PC-3 (cell line): ENCODE results near the gene TMEM117. TPM values are rescaled to one million over a fixed set of nuclear protein-coding genes. Genes with fewer than 3 reads are reported as not detected.

ENCODE experiments used
- ATAC-seq: fragments of 200-7000 bp; cut with Tn5 transposase; 2 replicates; pipeline ENCODE4 v1.9.1; 2020; ENCODE audit warnings: mild to moderate bottlenecking, moderate library complexity
- BruUV-seq: library from RNA; stranded (reverse); fragments of 400-500 nt; replicated peaks from 2 replicates; lab custom pipeline; 2021; lab: Mats Ljungman, UMichigan
- CTCF ChIA-PET: fragments of 300-600 bp; sonication (Branson Sonifier 250); formaldehyde crosslinking; loops from one replicate; lab custom pipeline; 2022; ENCODE audit warnings: antibody characterized with exemption; lab: Charles Lee
- POLR2A ChIA-PET: fragments of 300-600 bp; sonication (Branson Sonifier 250); formaldehyde crosslinking; loops from one replicate; lab custom pipeline; 2022; ENCODE audit warnings: antibody characterized with exemption; ENCODE audit not compliant: unreplicated experiment; lab: Charles Lee
- DNase-seq: peaks from one replicate; pipeline ENCODE4 v3.0.0-alpha.2; 2015
- H2AFZ ChIP-seq: fragments of 300-600 bp; sonication (generic); 2 replicates; pipeline ENCODE4 v1.6.0; 2016; ENCODE audit warnings: antibody characterized with exemption, low read length
- H3F3A ChIP-seq: fragments of 300-600 bp; sonication (generic); one replicate; pipeline ENCODE4 v1.6.0; 2017; ENCODE audit warnings: antibody characterized with exemption, low read length, control low read depth, mild to moderate bottlenecking; ENCODE audit not compliant: unreplicated experiment
- H3K27ac ChIP-seq: fragments of 300-600 bp; sonication (generic); 2 replicates; pipeline ENCODE4 v1.5.1; 2016; ENCODE audit warnings: mild to moderate bottlenecking, low read length
- H3K27me3 ChIP-seq: fragments of 300-600 bp; sonication (generic); 2 replicates; pipeline ENCODE4 v1.6.1; 2016; ENCODE audit warnings: low read length, mixed read lengths
- H3K36me3 ChIP-seq: fragments of 300-600 bp; sonication (generic); 2 replicates; pipeline ENCODE4 v1.6.1; 2016; ENCODE audit warnings: low read depth, mixed run types, low read length, mixed read lengths
- H3K4me1 ChIP-seq: fragments of 300-600 bp; sonication (generic); 2 replicates; pipeline ENCODE4 v1.5.1; 2016; ENCODE audit warnings: low read length; ENCODE audit not compliant: insufficient read depth
- H3K4me2 ChIP-seq: fragments of 300-600 bp; sonication (generic); 2 replicates; pipeline ENCODE4 v1.6.0; 2016; ENCODE audit warnings: low read length
- H3K4me3 ChIP-seq: fragments of 300-600 bp; sonication (generic); 2 replicates; pipeline ENCODE4 v1.5.1; 2016; ENCODE audit warnings: mild to moderate bottlenecking, low read length, mixed read lengths
- H3K79me2 ChIP-seq: fragments of 300-600 bp; sonication (generic); 2 replicates; pipeline ENCODE4 v1.6.1; 2017; ENCODE audit warnings: low read length, mixed read lengths
- H3K9ac ChIP-seq: fragments of 300-600 bp; sonication (generic); 2 replicates; pipeline ENCODE4 v1.6.0; 2016; ENCODE audit warnings: mild to moderate bottlenecking, low read length
- H3K9me2 ChIP-seq: fragments of 300-600 bp; sonication (generic); replicated peaks from 2 replicates; pipeline ENCODE4 v1.6.1; 2016; ENCODE audit warnings: mixed run types, low read length, mixed read lengths
- H3K9me3 ChIP-seq: fragments of 300-600 bp; sonication (generic); 2 replicates; pipeline ENCODE4 v1.6.1; 2016; ENCODE audit warnings: low read length, mixed read lengths
- H4K20me1 ChIP-seq: fragments of 300-600 bp; sonication (generic); 2 replicates; pipeline ENCODE4 v1.6.1; 2016; ENCODE audit warnings: low read length, mixed read lengths
- CTCF ChIP-seq: fragments of 300-600 bp; sonication (generic); conservative IDR thresholded peaks from 2 replicates; pipeline ENCODE4 v1.5.1; 2017; ENCODE audit warnings: antibody characterized with exemption, low read depth, mild to moderate bottlenecking, low read length
- EZH2 ChIP-seq: fragments of 300-600 bp; sonication (generic); IDR thresholded peaks from one replicate; pipeline ENCODE4 v1.6.1; 2017; ENCODE audit warnings: antibody characterized with exemption, mild to moderate bottlenecking, low read length; ENCODE audit not compliant: unreplicated experiment
- EZH2phosphoT487 ChIP-seq: fragments of 300-600 bp; sonication (generic); IDR thresholded peaks from 2 replicates; pipeline ENCODE4 v1.6.1; 2018; ENCODE audit warnings: mild to moderate bottlenecking, antibody characterized with exemption, low read length, borderline replicate concordance
- intact Hi-C: fragments of 100-400 bp; cut with micrococcal nuclease; formaldehyde crosslinking; loops from 2 replicates; pipeline ENCODE4 v1.9.0; 2023
- total RNA-seq: library from RNA; depleted of rRNA; stranded (reverse); fragments of >200 nt; gene quantifications from 2 replicates; pipeline ENCODE4 v1.2.3, GENCODE V29; 2014

Gene TMEM117
- total RNA-seq, 1 experiment from 2014 or later: 9.0 TPM

- Histone ChIP-seq H2AFZ (peak overlapping the region; percentile 90), H3K9ac (peak overlapping the region; percentile 78), H3K79me2 (peaks cover 5% of the 10 kb centered on the region; the same call in 1 of the 2 replicates), H3K9me3 (no peaks in the 10 kb centered on the region), H3K27ac (peak overlapping the region; percentile 41), H4K20me1 (no peaks in the 10 kb centered on the region), H3K9me2 (no peaks in the 10 kb centered on the region), H3K4me3 (peak overlapping the region; percentile 83), H3K4me1 (peaks cover 8% of the 10 kb centered on the region; the same call in 1 of the 2 replicates), H3K4me2 (peak overlapping the region; percentile 85), H3K27me3 (no peaks in the 10 kb centered on the region), H3K36me3 (no peaks in the 10 kb centered on the region), H3F3A (no peaks in the 10 kb centered on the region)
- intact Hi-C loops: loop anchor here (5.0 kb wide), 2 partner anchors 39 to 46 kb away; no protein-coding TSS in a partner anchor
- peak; percentile 32 for DNase-seq
- CTCF ChIA-PET: no interaction called here
- TSS peak; percentile 40 for BruUV-seq
- peak; percentile 35 for ATAC-seq
- POLR2A ChIA-PET: interaction anchor here (0.8 kb wide), 1 partner anchor 23 kb away, joined by 3 read pairs; no protein-coding TSS in a partner anchor
- TF ChIP-seq EZH2 (no peak), EZH2phosphoT487 (no peak), CTCF (no peak)
Measured at GRCh38 chr12:43836475-43836989, 651 bp downstream of the TMEM117 start.

GRCh38 chr12:43840338-43840737 lies 4.5 kb downstream of the TMEM117 start:
- Histone ChIP-seq H3K4me2 (no peak overlapping the region), H4K20me1 (no peaks in the 10 kb centered on the region), H3K4me3 (no peak overlapping the region), H2AFZ (no peak overlapping the region), H3K36me3 (no peaks in the 10 kb centered on the region), H3K9me2 (no peaks in the 10 kb centered on the region), H3K4me1 (peaks cover 4% of the 10 kb centered on the region; the same call in 1 of the 2 replicates), H3K9me3 (no peaks in the 10 kb centered on the region), H3K79me2 (peaks cover 5% of the 10 kb centered on the region; the same call in 1 of the 2 replicates), H3K27ac (no peak overlapping the region), H3K9ac (no peak overlapping the region), H3F3A (no peaks in the 10 kb centered on the region), H3K27me3 (no peaks in the 10 kb centered on the region)
- BruUV-seq: no TSS peak
- intact Hi-C loops: no loop called here
- CTCF ChIA-PET: no interaction called here
- TF ChIP-seq CTCF (no peak), EZH2phosphoT487 (no peak), EZH2 (no peak)
- POLR2A ChIA-PET: no interaction called here
- DNase-seq (no peak), ATAC-seq (no peak)

- no peak overlapping the region for H3K9ac ChIP-seq
- H3K27ac ChIP-seq: no peak overlapping the region
- H3K27me3 ChIP-seq: no peaks in the 10 kb centered on the region
- no peak overlapping the region for H3K4me2 ChIP-seq
- no peaks in the 10 kb centered on the region for H3K9me3 ChIP-seq
- intact Hi-C loops: no loop called here
- no peaks in the 10 kb centered on the region for H3K36me3 ChIP-seq
- no peak overlapping the region for H2AFZ ChIP-seq
- no peaks in the 10 kb centered on the region for H3K9me2 ChIP-seq
- TF ChIP-seq EZH2phosphoT487 (no peak), CTCF (no peak), EZH2 (no peak)
- no TSS peak for BruUV-seq
- no peak for ATAC-seq
- H4K20me1 ChIP-seq: no peaks in the 10 kb centered on the region
- 0 out of 2 replicates have a peak, but pooled peaks cover 4% of the 10 kb centered on the region for H3K4me1 ChIP-seq
- no peak overlapping the region for H3K4me3 ChIP-seq
- no peaks in the 10 kb centered on the region for H3F3A ChIP-seq
- CTCF ChIA-PET: no interaction called here
- peaks cover 4% of the 10 kb centered on the region; the same call in 1 of the 2 replicates for H3K79me2 ChIP-seq
- POLR2A ChIA-PET: no interaction called here
- no peak for DNase-seq
Measured at GRCh38 chr12:43841253-43841652, 5.4 kb downstream of the TMEM117 start.
